SK-N-SH (cell line): ENCODE measurements around the gene MFSD8. TPM values are rescaled to one million over a fixed set of nuclear protein-coding genes. Genes with fewer than 3 reads are reported as not detected.
"Not testable (repeated sequence)": the region's sequence is repeated elsewhere in the genome, so short reads cannot be mapped to it uniquely, and the experiment has no call there.

Source experiments
- CTCF ChIA-PET: fragments of 300-600, 350-600 bp; formaldehyde crosslinking; extraction: SDS; loops from one replicate; lab custom pipeline; 2021; lab: Yijun Ruan, JAX
- POLR2A ChIA-PET: fragments of 350-600 bp; sonication (Branson Sonifier 250); formaldehyde crosslinking; extraction: SDS; loops from one replicate; lab custom pipeline; 2020; ENCODE audit warnings: antibody characterized with exemption, inconsistent platforms; lab: Yijun Ruan, JAX
- DNase-seq: peaks from one replicate; pipeline ENCODE4 v3.0.0; 2012
- H2AFZ ChIP-seq: fragments of 200-600 bp; sonication (generic); 2 replicates; pipeline ENCODE4 v1.8.1; 2016; ENCODE audit warnings: antibody characterized with exemption, mild to moderate bottlenecking, low read depth
- H3F3A ChIP-seq: fragments of 200-600 bp; sonication (generic); replicated peaks from 2 replicates; pipeline ENCODE3; 2016; ENCODE audit warnings: antibody characterized with exemption, mild to moderate bottlenecking; ENCODE audit not compliant: insufficient read depth
- H3K27ac ChIP-seq, 2 experiments: fragments of 200-500 bp in 1 of 2; fragments of 200-600 bp in 1 of 2; sonication (Bioruptor generic) in 1 of 2; sonication (generic), shearing (Covaris generic) in 1 of 2; 2 replicates each; pipeline versions ENCODE4 v1.5.1 to v1.6.1; 2014 to 2016; ENCODE audit warnings: low read depth in 2 of 2, inconsistent platforms in 1 of 2, low read length in 1 of 2, mild to moderate bottlenecking in 1 of 2, mixed read lengths in 1 of 2
- H3K27me3 ChIP-seq: fragments of 200-600 bp; sonication (generic), shearing (Covaris generic); 2 replicates; pipeline ENCODE4 v1.6.1; 2016; ENCODE audit warnings: mixed run types; ENCODE audit not compliant: insufficient read depth
- H3K36me3 ChIP-seq, 2 experiments: fragments of 200-500 bp in 1 of 2; fragments of 200-600 bp in 1 of 2; sonication (Bioruptor generic) in 1 of 2; sonication (generic) in 1 of 2; replicated peaks in 1 of 2; 2 replicates each; pipeline versions ENCODE3 to v1.5.1; 2014 to 2016; ENCODE audit warnings: low read length in 1 of 2, mild to moderate bottlenecking in 1 of 2; ENCODE audit not compliant: insufficient read depth in 2 of 2, control insufficient read depth in 1 of 2
- H3K4me1 ChIP-seq, 2 experiments: fragments of 200-500 bp in 1 of 2; fragments of 200-600 bp in 1 of 2; sonication (Bioruptor generic) in 1 of 2; sonication (generic), shearing (Covaris generic) in 1 of 2; 2 replicates each; pipeline versions ENCODE4 v1.5.1 to v1.6.1; 2014 to 2016; ENCODE audit warnings: low read depth in 1 of 2, low read length in 1 of 2, mixed run types in 1 of 2; ENCODE audit not compliant: insufficient read depth in 2 of 2, control insufficient read depth in 1 of 2
- H3K4me2 ChIP-seq: fragments of 200-600 bp; sonication (generic), shearing (Covaris generic); 2 replicates; pipeline ENCODE4 v1.6.1; 2017; ENCODE audit warnings: mixed run types
- H3K4me3 ChIP-seq, 2 experiments: fragments of 200-500 bp in 1 of 2; fragments of 200-600 bp in 1 of 2; sonication (Bioruptor generic) in 1 of 2; sonication (generic), shearing (Covaris generic) in 1 of 2; 2 replicates each; pipeline versions ENCODE4 v1.5.1 to v1.8.1; 2014 to 2016; ENCODE audit warnings: low read depth in 2 of 2, inconsistent platforms in 1 of 2, low read length in 1 of 2, mild to moderate bottlenecking in 1 of 2, mixed read lengths in 1 of 2, moderate library complexity in 1 of 2
- H3K79me2 ChIP-seq: fragments of 200-600 bp; sonication (generic); 2 replicates; pipeline ENCODE4 v1.8.1; 2017; ENCODE audit warnings: mild to moderate bottlenecking; ENCODE audit not compliant: insufficient read depth
- H3K9ac ChIP-seq: fragments of 200-600 bp; sonication (generic); 2 replicates; pipeline ENCODE4 v1.6.1; 2017; ENCODE audit warnings: mixed run types
- H3K9me2 ChIP-seq: fragments of 200-600 bp; sonication (generic); 2 replicates; pipeline ENCODE4 v1.6.1; 2017; ENCODE audit warnings: mixed run types
- H3K9me3 ChIP-seq: fragments of 200-600 bp; sonication (generic); 2 replicates; pipeline ENCODE4 v1.6.1; 2017; ENCODE audit warnings: mixed run types, mild to moderate bottlenecking, moderate library complexity
- H4K20me1 ChIP-seq: fragments of 200-600 bp; sonication (generic); 2 replicates; pipeline ENCODE4 v1.6.1; 2017; ENCODE audit warnings: mild to moderate bottlenecking, mixed run types; ENCODE audit not compliant: insufficient read depth
- EZH2phosphoT487 ChIP-seq: fragments of 200-600 bp; sonication (generic); IDR thresholded peaks from 2 replicates; pipeline ENCODE4 v1.6.1; 2017; ENCODE audit warnings: low read depth, mixed run types, mild to moderate bottlenecking, antibody characterized with exemption, moderate library complexity, borderline replicate concordance
- FOXJ3 ChIP-seq: sonication (generic); formaldehyde crosslinking; IDR thresholded peaks from 2 replicates; pipeline ENCODE4 v1.5.1; 2020; ENCODE audit warnings: mild to moderate bottlenecking, missing genetic modification reagents
- GATA2 ChIP-seq: sonication (generic); formaldehyde crosslinking; IDR thresholded peaks from 2 replicates; pipeline ENCODE4 v1.5.0; 2020; ENCODE audit warnings: mild to moderate bottlenecking, missing genetic modification reagents
- JUND ChIP-seq: IDR thresholded peaks from 2 replicates; pipeline ENCODE4 v1.4.0; 2012
- MEF2A ChIP-seq: IDR thresholded peaks from 2 replicates; pipeline ENCODE4 v1.4.0; 2012; ENCODE audit warnings: low read depth, borderline replicate concordance
- MXI1 ChIP-seq: IDR thresholded peaks from 2 replicates; pipeline ENCODE4 v1.6.1; 2012; ENCODE audit warnings: mild to moderate bottlenecking, low read depth, low read length, improper control_type of control experiment
- RXRA ChIP-seq: IDR thresholded peaks from 2 replicates; pipeline ENCODE4 v1.4.0; 2012; ENCODE audit warnings: low read depth, mild to moderate bottlenecking, borderline replicate concordance
- TAF1 ChIP-seq: IDR thresholded peaks from 2 replicates; pipeline ENCODE4 v1.6.1; 2012; ENCODE audit warnings: low read depth, mild to moderate bottlenecking, low read length, moderate library complexity, borderline replicate concordance
- TCF12 ChIP-seq: IDR thresholded peaks from 2 replicates; pipeline ENCODE4 v1.4.0; 2012
- TEAD4 ChIP-seq: IDR thresholded peaks from 2 replicates; pipeline ENCODE4 v1.4.0; 2012; ENCODE audit warnings: mild to moderate bottlenecking, borderline replicate concordance; ENCODE audit not compliant: insufficient read depth
- YY1 ChIP-seq: IDR thresholded peaks from 2 replicates; pipeline ENCODE4 v1.4.0; 2012; ENCODE audit warnings: low read depth, mild to moderate bottlenecking
- WGBS: methylation state at CpG from one replicate; pipeline ENCODE4 v1.1.6; 2017; ENCODE audit warnings: low lambda C conversion rate; 5-methylcytosine and 5-hydroxymethylcytosine counted together
- polyA plus RNA-seq, 3 experiments: library from polyadenylated mRNA; depleted of rRNA; stranded (reverse); fragments of >200 nt; gene quantifications; 2 replicates each; pipeline ENCODE4 v1.2.3, GENCODE V29; 2012
- TF ChIP-seq, protein P1 (sequence below): IDR thresholded peaks from 2 replicates; pipeline ENCODE4 v1.6.1; 2012; ENCODE audit warnings: mild to moderate bottlenecking, low read depth, low read length, moderate library complexity
- TF ChIP-seq, protein P2 (sequence below): IDR thresholded peaks from 2 replicates; pipeline ENCODE4 v1.4.0; 2012; ENCODE audit warnings: low read depth, borderline replicate concordance

Gene MFSD8
- polyA plus RNA-seq, 1 of the 3 experiments (the other 2 are of a cell fraction), result 7.5 TPM

DNA sequence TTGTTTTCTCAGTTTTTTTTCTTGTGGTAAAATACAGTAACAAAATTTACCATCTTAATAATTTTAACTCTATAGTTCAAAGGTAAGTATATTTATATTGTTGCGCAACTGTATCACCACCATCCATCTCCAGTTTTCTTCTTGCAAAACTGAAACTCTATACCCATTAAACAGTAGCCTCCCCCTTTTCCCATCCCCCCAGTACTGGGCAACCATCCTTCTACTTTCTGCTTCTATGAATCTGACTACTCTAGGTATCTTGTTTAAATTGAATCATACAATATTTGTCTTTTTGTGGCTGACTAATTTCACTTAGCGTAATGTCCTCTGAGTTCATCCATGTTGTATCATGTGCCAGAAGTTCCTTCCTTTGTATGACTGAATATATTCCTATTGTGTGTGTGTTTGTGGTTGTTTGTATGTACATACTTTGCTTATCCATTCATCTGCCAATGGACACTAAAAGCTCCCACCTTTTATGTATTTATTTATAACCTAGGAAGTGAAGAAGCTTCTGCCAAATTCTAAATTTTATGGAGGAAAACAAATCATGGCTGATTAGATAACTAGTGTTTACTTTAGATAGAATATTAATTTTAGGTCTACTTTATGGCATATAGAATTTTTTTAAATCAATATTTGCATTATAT, 10.3 kb upstream of the MFSD8 start (continued):
- TF ChIP-seq MEF2A (no peak), FOXJ3 (CRISPR knock-in tag) (no peak), RXRA (no peak)

DNA sequence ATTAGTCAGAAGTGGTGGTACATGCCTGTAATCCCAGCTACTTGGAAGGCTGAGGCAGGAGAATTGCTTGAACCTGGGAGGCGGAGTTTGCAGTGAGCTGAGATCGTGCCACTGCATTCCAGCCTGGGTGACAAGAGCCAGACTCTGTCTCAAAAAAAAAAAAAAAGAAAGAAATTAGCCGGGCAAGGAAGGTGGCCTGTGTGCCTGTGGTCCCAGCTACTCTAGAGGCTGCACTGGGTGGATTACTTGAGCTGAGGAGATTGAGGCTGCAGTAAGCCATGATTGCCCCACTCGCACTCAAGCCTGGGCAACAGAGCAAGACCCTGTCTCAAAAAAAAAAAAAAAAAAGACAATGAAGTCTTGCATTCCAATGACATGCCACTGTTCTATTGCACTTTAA, 6.0 kb upstream of the MFSD8 start:
- H3K4me2 ChIP-seq, H4K20me1 ChIP-seq, CTCF ChIA-PET, H3K9ac ChIP-seq, H3K36me3 ChIP-seq, H3F3A ChIP-seq, H3K4me3 ChIP-seq, H3K9me3 ChIP-seq, H3K27me3 ChIP-seq, H2AFZ ChIP-seq, H3K27ac ChIP-seq, H3K9me2 ChIP-seq, DNase-seq, H3K4me1 ChIP-seq: not testable (repeated sequence)
- whole genome bisulfite sequencing, result 67% methylated on average over 4 of the region's 4 CpGs
- peaks cover 74% of the 10 kb centered on the region for H3K79me2 ChIP-seq
- POLR2A ChIA-PET, result interaction anchor here (0.9 kb wide), 1 partner anchor 90 kb away, joined by 4 read pairs; the partner anchor contains the start of gene PLK4

DNA sequence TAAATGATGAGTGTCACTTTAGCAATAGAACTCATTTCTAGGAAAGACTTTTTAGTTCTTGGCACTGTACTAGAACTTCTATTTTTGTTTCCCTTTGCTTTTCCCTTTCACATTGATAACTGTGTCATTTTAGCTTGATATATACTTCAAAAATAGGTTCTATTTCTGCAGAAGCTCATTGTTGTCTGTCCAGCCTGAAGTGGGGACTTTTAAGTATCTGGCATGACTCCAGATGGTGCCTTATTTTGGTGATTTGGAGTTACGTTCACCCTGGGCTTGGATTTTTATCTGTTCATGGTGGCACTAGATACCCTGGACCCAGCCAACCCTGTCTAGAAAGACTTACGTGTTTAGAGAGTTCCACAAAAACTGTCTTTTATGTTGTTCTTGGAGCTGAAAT, 3.6 kb upstream of the MFSD8 start:
- H2AFZ ChIP-seq, result no peak overlapping the region
- H3K9me2 ChIP-seq, result no peaks in the 10 kb centered on the region
- no peak for DNase-seq
- no peaks in the 10 kb centered on the region for H3K27me3 ChIP-seq
- H3K4me3 ChIP-seq, result no peak overlapping the region
- peaks cover 83% of the 10 kb centered on the region for H3K79me2 ChIP-seq
- no peaks in the 10 kb centered on the region for H3K9me3 ChIP-seq
- TF ChIP-seq TEAD4, result no peak
- no peak overlapping the region for H3K27ac ChIP-seq
- CTCF ChIA-PET, result interaction anchor here (1.6 kb wide), 1 partner anchor 9 kb away, joined by 4 read pairs; no protein-coding TSS in a partner anchor
- no peak overlapping the region for H3K4me2 ChIP-seq
- POLR2A ChIA-PET, result no interaction called here
- H3F3A ChIP-seq, result peaks cover 5% of the 10 kb centered on the region
- peaks cover 0 to 3% of the 10 kb centered on the region in 2 experiments; a peak in 2 of 4 replicates for H3K4me1 ChIP-seq
- H3K36me3 ChIP-seq, result no peaks in the 10 kb centered on the region
- H4K20me1 ChIP-seq, result no peaks in the 10 kb centered on the region
- no peak overlapping the region for H3K9ac ChIP-seq
- 97% methylated on average over 2 of the region's 2 CpGs for WGBS

DNA sequence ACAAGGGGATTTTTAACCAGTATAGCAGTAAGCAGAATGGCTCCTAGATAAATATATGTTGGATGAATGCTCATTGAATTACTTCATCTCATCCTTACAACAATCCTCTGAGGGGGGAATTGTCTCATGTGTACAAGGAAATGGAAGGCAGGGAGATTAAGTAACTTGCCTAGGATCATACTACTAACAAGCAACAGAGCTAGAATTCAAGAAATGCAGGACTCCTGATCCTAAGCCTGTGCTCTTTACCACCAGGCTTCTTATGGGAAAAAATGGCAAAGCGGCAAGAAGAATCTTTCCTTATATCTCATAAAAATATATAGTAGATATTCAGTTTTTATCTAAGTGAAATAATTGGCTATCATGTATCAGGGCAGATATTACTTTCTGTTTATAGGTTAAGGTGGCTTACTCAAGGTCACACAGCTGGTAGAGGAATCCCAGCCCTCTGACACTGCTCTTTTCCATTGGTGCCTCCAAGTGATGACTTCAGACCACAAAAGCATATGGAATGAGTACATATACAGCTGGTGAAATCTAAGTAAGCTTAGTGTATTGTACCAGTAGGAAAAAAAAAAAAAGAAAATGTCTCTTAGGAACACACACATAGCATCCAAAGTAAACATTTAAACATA, 2.3 kb upstream of the MFSD8 start:
- Histone ChIP-seq H2AFZ (no peak overlapping the region), H4K20me1 (no peaks in the 10 kb centered on the region), H3K36me3 (peaks cover 3 to 7% of the 10 kb centered on the region in 2 experiments), H3K4me3 (no peak overlapping the region), H3K9ac (no peak overlapping the region), H3K9me2 (no peaks in the 10 kb centered on the region), H3K4me2 (0 out of 2 replicates have a peak overlapping the region, but pooled peaks have one; percentile 90), H3K4me1 (peaks cover 0 to 3% of the 10 kb centered on the region in 2 experiments; a peak in 2 of 4 replicates), H3K79me2 (peaks cover 86% of the 10 kb centered on the region), H3K27ac (no peak overlapping the region), H3K27me3 (no peaks in the 10 kb centered on the region), H3F3A (peaks cover 5% of the 10 kb centered on the region), H3K9me3 (no peaks in the 10 kb centered on the region)
- DNase-seq, result no peak
- CTCF ChIA-PET, result interaction anchor here (0.6 to 1.6 kb wide), 2 partner anchors 11 to 388 kb away, joined by 3 to 4 read pairs; no protein-coding TSS in a partner anchor
- POLR2A ChIA-PET, result no interaction called here
- 96% methylated on average over 1 of the region's 1 CpG for WGBS
- TF ChIP-seq TAF1 (no peak), MXI1 (no peak), EZH2phosphoT487 (no peak), YY1 (no peak), GATA2 (CRISPR knock-in tag) (no peak), JUND (no peak), TCF12 (no peak)
- TF ChIP-seq, protein P1, sequence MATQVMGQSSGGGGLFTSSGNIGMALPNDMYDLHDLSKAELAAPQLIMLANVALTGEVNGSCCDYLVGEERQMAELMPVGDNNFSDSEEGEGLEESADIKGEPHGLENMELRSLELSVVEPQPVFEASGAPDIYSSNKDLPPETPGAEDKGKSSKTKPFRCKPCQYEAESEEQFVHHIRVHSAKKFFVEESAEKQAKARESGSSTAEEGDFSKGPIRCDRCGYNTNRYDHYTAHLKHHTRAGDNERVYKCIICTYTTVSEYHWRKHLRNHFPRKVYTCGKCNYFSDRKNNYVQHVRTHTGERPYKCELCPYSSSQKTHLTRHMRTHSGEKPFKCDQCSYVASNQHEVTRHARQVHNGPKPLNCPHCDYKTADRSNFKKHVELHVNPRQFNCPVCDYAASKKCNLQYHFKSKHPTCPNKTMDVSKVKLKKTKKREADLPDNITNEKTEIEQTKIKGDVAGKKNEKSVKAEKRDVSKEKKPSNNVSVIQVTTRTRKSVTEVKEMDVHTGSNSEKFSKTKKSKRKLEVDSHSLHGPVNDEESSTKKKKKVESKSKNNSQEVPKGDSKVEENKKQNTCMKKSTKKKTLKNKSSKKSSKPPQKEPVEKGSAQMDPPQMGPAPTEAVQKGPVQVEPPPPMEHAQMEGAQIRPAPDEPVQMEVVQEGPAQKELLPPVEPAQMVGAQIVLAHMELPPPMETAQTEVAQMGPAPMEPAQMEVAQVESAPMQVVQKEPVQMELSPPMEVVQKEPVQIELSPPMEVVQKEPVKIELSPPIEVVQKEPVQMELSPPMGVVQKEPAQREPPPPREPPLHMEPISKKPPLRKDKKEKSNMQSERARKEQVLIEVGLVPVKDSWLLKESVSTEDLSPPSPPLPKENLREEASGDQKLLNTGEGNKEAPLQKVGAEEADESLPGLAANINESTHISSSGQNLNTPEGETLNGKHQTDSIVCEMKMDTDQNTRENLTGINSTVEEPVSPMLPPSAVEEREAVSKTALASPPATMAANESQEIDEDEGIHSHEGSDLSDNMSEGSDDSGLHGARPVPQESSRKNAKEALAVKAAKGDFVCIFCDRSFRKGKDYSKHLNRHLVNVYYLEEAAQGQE, result no peak
- TF ChIP-seq, protein P2, sequence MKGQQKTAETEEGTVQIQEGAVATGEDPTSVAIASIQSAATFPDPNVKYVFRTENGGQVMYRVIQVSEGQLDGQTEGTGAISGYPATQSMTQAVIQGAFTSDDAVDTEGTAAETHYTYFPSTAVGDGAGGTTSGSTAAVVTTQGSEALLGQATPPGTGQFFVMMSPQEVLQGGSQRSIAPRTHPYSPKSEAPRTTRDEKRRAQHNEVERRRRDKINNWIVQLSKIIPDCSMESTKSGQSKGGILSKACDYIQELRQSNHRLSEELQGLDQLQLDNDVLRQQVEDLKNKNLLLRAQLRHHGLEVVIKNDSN, result no peak
